ENCODE measurements around the gene KCNG4. TPM values are rescaled to one million over a fixed set of nuclear protein-coding genes. Genes with fewer than 3 reads are reported as not detected.

Gene KCNG4
- total RNA-seq: not detected

GRCh38 chr16:84239909-84240308 is at the start of gene KCNG4:
Gene KCNG4 (minus strand): TSS chr16:84240012. CDS start chr16:84237485, 2,527 bp downstream.
- Histone ChIP-seq H3K36me3 (no peaks in the 10 kb centered on the region), H3K4me1 (ENCODE audit: control insufficient read depth in 1 of 2, low read depth in 2 of 2) (no peaks in the 10 kb centered on the region), H3K9me3 (no peaks in the 10 kb centered on the region), H3K27ac (no peak within 1 kb of the TSS), H3K27me3 (replicated peaks; ENCODE audit: insufficient read depth) (no peaks in the 10 kb centered on the region), H3K4me3 (no peak within 1 kb of the TSS)
- ATAC-seq (ENCODE audit: insufficient number of reproducible peaks, low FRiP score, low read depth) (no peak), DNase-seq (ENCODE audit: low spot score) (no peak)
- TF ChIP-seq CTCF (IDR thresholded peaks at IDR 0.05): no peak

GRCh38 chr16:84288902-84289301 is 49.1 kb upstream of the KCNG4 start:
- ATAC-seq (ENCODE audit: insufficient number of reproducible peaks, low FRiP score, low read depth) (no peak), DNase-seq (ENCODE audit: low spot score) (no peak)
- TF ChIP-seq CTCF (IDR thresholded peaks at IDR 0.05): no peak
- Histone ChIP-seq H3K36me3 (no peaks in the 10 kb centered on the region), H3K27ac (no peak overlapping the region), H3K4me1 (ENCODE audit: control insufficient read depth in 1 of 2, low read depth in 2 of 2) (no peaks in the 10 kb centered on the region), H3K4me3 (no peak overlapping the region), H3K27me3 (replicated peaks; ENCODE audit: insufficient read depth) (no peaks in the 10 kb centered on the region), H3K9me3 (no peaks in the 10 kb centered on the region)

GRCh38 chr16:84286578-84287240 is 46.9 kb upstream of the KCNG4 start:
- no peak for TF ChIP-seq CTCF (IDR thresholded peaks at IDR 0.05)
- Histone ChIP-seq H3K27me3 (replicated peaks; ENCODE audit: insufficient read depth) (no peaks in the 10 kb centered on the region), H3K36me3 (no peaks in the 10 kb centered on the region), H3K9me3 (no peaks in the 10 kb centered on the region), H3K27ac (peak overlapping the region in 1 of 2 donors; percentile 23), H3K4me1 (ENCODE audit: control insufficient read depth in 1 of 2, low read depth in 2 of 2) (no peaks in the 10 kb centered on the region), H3K4me3 (no peak overlapping the region)
- ATAC-seq (ENCODE audit: insufficient number of reproducible peaks, low FRiP score, low read depth) (no peak), DNase-seq (ENCODE audit: low spot score) (no peak)

- TF ChIP-seq CTCF (IDR thresholded peaks at IDR 0.05): no peak
- no peak for DNase-seq (ENCODE audit: low spot score)
Measured at GRCh38 chr16:84284154-84284722, 44.4 kb upstream of the KCNG4 start.

GRCh38 chr16:84283314-84284153 is 43.7 kb upstream of the KCNG4 start:
- ATAC-seq (ENCODE audit: insufficient number of reproducible peaks, low FRiP score, low read depth) (no peak), DNase-seq (ENCODE audit: low spot score) (no peak)
- Histone ChIP-seq H3K36me3 (no peaks in the 10 kb centered on the region), H3K27ac (no peak overlapping the region), H3K27me3 (replicated peaks; ENCODE audit: insufficient read depth) (no peaks in the 10 kb centered on the region), H3K9me3 (no peaks in the 10 kb centered on the region), H3K4me3 (no peak overlapping the region), H3K4me1 (ENCODE audit: control insufficient read depth in 1 of 2, low read depth in 2 of 2) (no peaks in the 10 kb centered on the region)
- TF ChIP-seq CTCF (IDR thresholded peaks at IDR 0.05): no peak

More at GRCh38 chr16:84284154-84284722, 44.4 kb upstream of the KCNG4 start:
- Histone ChIP-seq H3K4me1 (ENCODE audit: control insufficient read depth in 1 of 2, low read depth in 2 of 2) (no peaks in the 10 kb centered on the region), H3K36me3 (no peaks in the 10 kb centered on the region), H3K27ac (no peak overlapping the region), H3K27me3 (replicated peaks; ENCODE audit: insufficient read depth) (no peaks in the 10 kb centered on the region), H3K9me3 (no peaks in the 10 kb centered on the region), H3K4me3 (no peak overlapping the region)
- no peak for ATAC-seq (ENCODE audit: insufficient number of reproducible peaks, low FRiP score, low read depth)
